ENCODE data around the gene PDE6A.
A peak's percentile ranks its signal among the peaks of the same experiment; 100 is the strongest.

GRCh38 chr5:149863830-149864229, 80.8 kb downstream of the PDE6A start:
- TF ChIP-seq CTCF (conservative IDR thresholded peaks at IDR 0.05; ENCODE audit: low read length) (peak; percentile 37; the same call in 1 of the 2 replicates), EZH2phosphoT487 (IDR thresholded peaks at IDR 0.05; ENCODE audit: borderline replicate concordance, low read depth, low read length) (no peak)

All from OCI-LY7 (cell line).